KMS-11 (cell line): ENCODE data around the gene CAMK2N1.

Experiments used
- H2AFZ ChIP-seq: fragments of 200-600 bp; sonication (generic); 2 replicates; pipeline ENCODE4 v1.6.1; 2016; ENCODE audit warnings: antibody characterized with exemption, mixed run types, low read depth
- H3K27ac ChIP-seq: fragments of 200-600 bp; sonication (generic); 2 replicates; pipeline ENCODE4 v1.6.1; 2016; ENCODE audit warnings: mild to moderate bottlenecking, mixed run types
- H3K27me3 ChIP-seq: fragments of 200-600 bp; sonication (generic); 2 replicates; pipeline ENCODE4 v1.6.1; 2017; ENCODE audit warnings: mild to moderate bottlenecking, low read depth, mixed run types, moderate library complexity; ENCODE audit not compliant: insufficient read depth
- H3K36me3 ChIP-seq: fragments of 200-600 bp; sonication (generic); 2 replicates; pipeline ENCODE4 v1.6.1; 2017; ENCODE audit warnings: mild to moderate bottlenecking, mixed run types; ENCODE audit not compliant: insufficient read depth
- H3K4me1 ChIP-seq: fragments of 200-600 bp; sonication (generic); 2 replicates; pipeline ENCODE4 v1.6.1; 2016; ENCODE audit warnings: mild to moderate bottlenecking, low read depth, mixed run types; ENCODE audit not compliant: poor library complexity, severe bottlenecking
- H3K4me2 ChIP-seq: fragments of 200-600 bp; sonication (generic); 2 replicates; pipeline ENCODE4 v1.7.0; 2016; ENCODE audit warnings: mild to moderate bottlenecking, mixed run types
- H3K4me3 ChIP-seq: fragments of 200-600 bp; sonication (generic); IDR thresholded peaks from 2 replicates; pipeline ENCODE4 v1.6.1; 2017; ENCODE audit warnings: low read depth, low read length, mixed read lengths; ENCODE audit not compliant: insufficient read depth
- H3K79me2 ChIP-seq: fragments of 200-600 bp; sonication (generic); 2 replicates; pipeline ENCODE4 v1.6.1; 2016; ENCODE audit warnings: low read depth, mixed run types; ENCODE audit not compliant: insufficient read depth
- H3K9ac ChIP-seq: fragments of 200-600 bp; sonication (generic); 2 replicates; pipeline ENCODE4 v1.6.1; 2016; ENCODE audit warnings: mild to moderate bottlenecking, mixed run types
- H4K20me1 ChIP-seq: fragments of 200-600 bp; sonication (generic); 2 replicates; pipeline ENCODE4 v1.6.1; 2016; ENCODE audit warnings: mild to moderate bottlenecking, mixed run types; ENCODE audit not compliant: insufficient read depth
- CTCF ChIP-seq: fragments of 200-600 bp; sonication (generic); conservative IDR thresholded peaks from 2 replicates; pipeline ENCODE4 v1.6.1; 2017; ENCODE audit warnings: low read depth, mild to moderate bottlenecking, antibody characterized with exemption, low read length, moderate library complexity, mixed read lengths

CAMK2N1 gene

GRCh38 chr1:20448671-20449071 is 37.3 kb downstream of the CAMK2N1 start:
- no peaks in the 10 kb centered on the region for H3K4me1 ChIP-seq
- H3K4me2 ChIP-seq = no peak overlapping the region
- no peaks in the 10 kb centered on the region for H3K36me3 ChIP-seq
- H3K79me2 ChIP-seq = no peaks in the 10 kb centered on the region
- no peak overlapping the region for H3K9ac ChIP-seq
- no peak overlapping the region for H3K27ac ChIP-seq
- H4K20me1 ChIP-seq = no peaks in the 10 kb centered on the region
- H3K27me3 ChIP-seq = peaks cover 38% of the 10 kb centered on the region; the same call in 1 of the 2 replicates
- H3K4me3 ChIP-seq = no peak overlapping the region
- no peak overlapping the region for H2AFZ ChIP-seq
- no peak for TF ChIP-seq CTCF

GRCh38 chr1:20447794-20448193 is 38.2 kb downstream of the CAMK2N1 start:
- Histone ChIP-seq H3K9ac (no peak overlapping the region), H3K79me2 (no peaks in the 10 kb centered on the region), H3K4me3 (no peak overlapping the region), H3K27ac (no peak overlapping the region), H2AFZ (no peak overlapping the region), H4K20me1 (no peaks in the 10 kb centered on the region), H3K27me3 (peaks cover 38% of the 10 kb centered on the region; the same call in 1 of the 2 replicates), H3K36me3 (no peaks in the 10 kb centered on the region), H3K4me2 (no peak overlapping the region), H3K4me1 (no peaks in the 10 kb centered on the region)
- TF ChIP-seq CTCF = no peak

- Histone ChIP-seq H4K20me1 (no peaks in the 10 kb centered on the region), H3K4me2 (no peak overlapping the region), H3K4me3 (no peak overlapping the region), H3K27me3 (peaks cover 43% of the 10 kb centered on the region; the same call in 1 of the 2 replicates), H3K27ac (no peak overlapping the region), H3K9ac (no peak overlapping the region), H3K79me2 (no peaks in the 10 kb centered on the region), H2AFZ (no peak overlapping the region), H3K4me1 (no peaks in the 10 kb centered on the region), H3K36me3 (no peaks in the 10 kb centered on the region)
- no peak for TF ChIP-seq CTCF
Measured at GRCh38 chr1:20446796-20447195, 39.2 kb downstream of the CAMK2N1 start.

GRCh38 chr1:20445956-20446355 is 40.1 kb downstream of the CAMK2N1 start:
- peaks cover 46% of the 10 kb centered on the region; the same call in 1 of the 2 replicates for H3K27me3 ChIP-seq
- no peak for TF ChIP-seq CTCF
- H2AFZ ChIP-seq = no peak overlapping the region
- no peaks in the 10 kb centered on the region for H4K20me1 ChIP-seq
- H3K79me2 ChIP-seq = no peaks in the 10 kb centered on the region
- no peak overlapping the region for H3K9ac ChIP-seq
- H3K36me3 ChIP-seq = no peaks in the 10 kb centered on the region
- no peak overlapping the region for H3K27ac ChIP-seq
- no peaks in the 10 kb centered on the region for H3K4me1 ChIP-seq
- H3K4me3 ChIP-seq = no peak overlapping the region
- H3K4me2 ChIP-seq = no peak overlapping the region
